ENCODE measurements around the gene POSTN. TPM values are rescaled to one million over a fixed set of nuclear protein-coding genes. Genes with fewer than 3 reads are reported as not detected.

Gene POSTN
- total RNA-seq, 1 donor from 2014 or later = 52.1 TPM

DNA sequence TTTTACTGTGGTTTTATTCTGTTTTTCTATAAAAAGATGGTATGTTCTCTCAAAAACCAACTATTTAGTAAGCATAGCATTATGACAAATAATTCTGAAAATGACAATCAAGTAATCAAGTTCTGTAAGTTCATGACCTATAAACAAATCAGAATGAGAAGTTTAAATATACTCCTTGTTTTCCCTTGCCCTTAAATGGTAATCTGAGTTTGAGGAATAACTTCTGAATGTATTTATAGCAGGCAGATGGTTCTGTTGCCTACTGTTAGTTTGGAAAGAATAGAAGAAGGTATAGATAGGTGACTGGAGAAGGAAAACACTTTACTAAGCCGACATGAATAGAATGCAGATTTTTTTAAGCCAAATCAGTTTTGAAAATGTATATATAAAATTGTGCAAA is 63.9 kb downstream of the POSTN start:
- H3K4me1 ChIP-seq = no peaks in the 10 kb centered on the region
- TF ChIP-seq CTCF (IDR thresholded peaks at IDR 0.05; ENCODE audit: borderline replicate concordance) = no peak
- H3K4me3 ChIP-seq = no peak overlapping the region
- H3K36me3 ChIP-seq = no peaks in the 10 kb centered on the region
- no peaks in the 10 kb centered on the region for H3K27me3 ChIP-seq (ENCODE audit: low read depth)
- H3K27ac ChIP-seq (replicated peaks) = no peak overlapping the region
- DNase-seq = no peak
- intact Hi-C loops (cut with micrococcal nuclease) = no loop called here
- H3K9me3 ChIP-seq (replicated peaks) = peaks cover 22% of the 10 kb centered on the region

- H3K4me3 ChIP-seq = no peak overlapping the region
These were observed 64.4 kb downstream of the POSTN start for GRCh38 chr13:37534181-37534580.

GRCh38 chr13:37531049-37531448 is 67.5 kb downstream of the POSTN start:
- Histone ChIP-seq H3K27ac (replicated peaks) (no peak overlapping the region), H3K4me3 (no peak overlapping the region), H3K4me1 (no peaks in the 10 kb centered on the region), H3K27me3 (ENCODE audit: low read depth) (no peaks in the 10 kb centered on the region), H3K9me3 (replicated peaks) (peaks cover 22% of the 10 kb centered on the region), H3K36me3 (no peaks in the 10 kb centered on the region)
- DNase-seq = no peak
- no peak for TF ChIP-seq CTCF (IDR thresholded peaks at IDR 0.05; ENCODE audit: borderline replicate concordance)
- intact Hi-C loops (cut with micrococcal nuclease) = no loop called here

More at GRCh38 chr13:37534181-37534580, 64.4 kb downstream of the POSTN start:
- TF ChIP-seq CTCF (IDR thresholded peaks at IDR 0.05; ENCODE audit: borderline replicate concordance) = no peak
- no peaks in the 10 kb centered on the region for H3K4me1 ChIP-seq
- no peak for DNase-seq
- peaks cover 22% of the 10 kb centered on the region for H3K9me3 ChIP-seq (replicated peaks)
- intact Hi-C loops (cut with micrococcal nuclease) = no loop called here
- no peaks in the 10 kb centered on the region for H3K27me3 ChIP-seq (ENCODE audit: low read depth)
- H3K27ac ChIP-seq (replicated peaks) = no peak overlapping the region
- H3K36me3 ChIP-seq = no peaks in the 10 kb centered on the region

DNA sequence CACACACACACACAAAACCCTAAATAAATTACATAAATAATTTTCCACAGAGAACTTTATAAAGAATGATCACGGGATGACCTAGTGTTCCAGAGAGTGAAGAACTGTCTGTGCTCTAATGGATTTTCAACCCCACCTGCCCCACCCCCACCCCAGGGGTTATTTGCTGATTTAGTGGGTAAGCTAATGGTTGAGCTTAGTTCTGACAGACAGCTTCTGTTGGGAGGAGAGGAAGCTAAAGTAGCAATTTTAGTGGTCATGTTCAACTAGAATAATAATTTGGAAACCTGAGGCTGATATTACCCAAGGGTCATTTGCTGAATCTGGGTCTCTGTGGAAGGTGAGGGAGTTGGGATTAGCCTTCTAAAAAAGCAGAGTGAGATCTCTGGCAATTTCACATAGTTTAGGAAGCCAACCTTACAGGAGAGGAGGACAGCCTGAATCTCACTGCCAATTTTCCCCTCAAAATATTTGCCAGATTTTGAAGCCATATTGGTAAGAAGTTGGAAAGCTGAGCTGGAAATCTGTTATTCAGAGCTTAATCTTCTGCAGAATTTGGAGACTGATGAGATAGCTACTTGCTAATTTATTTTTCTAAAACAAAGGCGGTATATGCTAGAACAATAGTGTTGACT is 68.7 kb downstream of the POSTN start:
- intact Hi-C loops (cut with micrococcal nuclease) = no loop called here
- no peak for DNase-seq

GRCh38 chr13:37526710-37527473 is 71.7 kb downstream of the POSTN start:
- peaks cover 16% of the 10 kb centered on the region for H3K9me3 ChIP-seq (replicated peaks)
- H3K27ac ChIP-seq (replicated peaks) = peak overlapping the region; percentile 34
- no peak overlapping the region for H3K4me3 ChIP-seq
- DNase-seq = no peak
- TF ChIP-seq CTCF (IDR thresholded peaks at IDR 0.05; ENCODE audit: borderline replicate concordance) = no peak
- H3K36me3 ChIP-seq = no peaks in the 10 kb centered on the region
- H3K27me3 ChIP-seq (ENCODE audit: low read depth) = no peaks in the 10 kb centered on the region
- H3K4me1 ChIP-seq = no peaks in the 10 kb centered on the region
- intact Hi-C loops (cut with micrococcal nuclease) = no loop called here

More for the DNA sequence above, 68.7 kb downstream of the POSTN start:
- TF ChIP-seq CTCF (IDR thresholded peaks at IDR 0.05; ENCODE audit: borderline replicate concordance) = no peak
- no peak overlapping the region for H3K4me3 ChIP-seq
- H3K4me1 ChIP-seq = no peaks in the 10 kb centered on the region
- no peaks in the 10 kb centered on the region for H3K36me3 ChIP-seq
- no peaks in the 10 kb centered on the region for H3K27me3 ChIP-seq (ENCODE audit: low read depth)
- peaks cover 22% of the 10 kb centered on the region for H3K9me3 ChIP-seq (replicated peaks)
- H3K27ac ChIP-seq (replicated peaks) = peak overlapping the region; percentile 6
